GM19099 (cell line): ENCODE data around the gene COL11A2.

Experiments
- POLR2A ChIP-seq: IDR thresholded peaks from 3 replicates; pipeline ENCODE4 v1.6.1; 2011; ENCODE audit warnings: low read depth; ENCODE audit not compliant: insufficient read length; ENCODE audit errors: extremely low read depth

Gene COL11A2

DNA sequence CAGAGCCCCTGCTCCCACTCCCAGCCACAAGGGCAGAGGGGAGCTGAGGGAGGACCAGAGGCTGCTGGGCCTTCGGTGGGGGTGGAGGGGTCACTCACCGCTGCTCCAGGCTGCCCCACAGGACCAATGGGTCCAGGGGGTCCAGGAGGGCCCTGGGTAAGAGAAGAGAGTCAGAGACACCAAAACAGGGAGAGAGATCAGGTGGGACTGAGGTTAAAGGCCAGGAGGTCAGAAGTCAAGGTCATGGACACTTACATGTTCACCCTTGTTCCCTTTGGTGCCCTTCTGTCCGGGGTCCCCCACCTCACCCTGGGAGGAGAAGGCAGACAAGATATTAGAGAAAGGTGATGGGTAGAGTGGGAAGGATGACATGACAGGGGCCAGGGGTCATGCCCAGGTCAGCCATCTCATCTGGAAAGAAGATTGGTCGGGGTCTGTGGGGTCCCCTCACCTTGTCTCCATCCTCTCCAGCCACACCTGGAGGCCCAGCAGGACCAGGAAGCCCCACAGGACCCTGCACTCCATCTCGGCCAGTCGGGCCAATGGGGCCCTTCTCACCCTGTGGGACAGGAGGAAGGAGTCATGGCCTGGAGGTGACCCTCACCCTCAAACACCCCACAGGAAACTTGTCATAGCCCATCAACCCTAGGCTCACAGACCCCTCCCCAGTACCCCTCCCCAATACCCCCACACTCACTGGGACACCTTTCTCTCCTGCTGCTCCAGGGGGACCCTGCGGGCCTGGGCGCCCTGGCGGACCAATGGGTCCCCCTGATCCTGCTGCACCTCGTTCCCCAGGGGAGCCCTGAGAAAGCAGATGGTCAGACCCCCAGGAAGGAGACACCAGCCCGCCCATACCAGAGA, 21.0 kb downstream of the COL11A2 start:
- no peak for TF ChIP-seq POLR2A

GRCh38 chr6:33170176-33171015, 21.9 kb downstream of the COL11A2 start:
- TF ChIP-seq POLR2A: no peak

GRCh38 chr6:33169291-33170175, 22.7 kb downstream of the COL11A2 start:
- no peak for TF ChIP-seq POLR2A

DNA sequence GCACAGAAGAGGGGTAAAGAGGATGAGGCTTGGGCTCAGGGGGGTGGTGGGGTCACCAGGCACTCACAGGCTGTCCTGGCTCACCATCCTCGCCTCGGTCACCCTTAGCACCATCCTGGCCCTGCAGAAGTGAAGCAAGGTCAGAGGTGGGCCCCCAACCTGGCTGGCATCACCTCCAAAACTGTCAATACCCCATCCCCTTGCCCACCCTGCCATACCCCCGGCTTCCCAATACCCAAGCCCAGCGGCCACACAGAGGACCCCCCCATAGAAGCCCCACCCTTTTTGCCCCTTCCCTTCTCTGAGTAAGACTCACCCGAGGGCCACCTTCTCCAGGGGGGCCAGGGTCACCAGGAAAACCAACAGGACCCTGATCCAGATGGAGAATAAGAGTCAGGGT, 23.6 kb downstream of the COL11A2 start:
- no peak for TF ChIP-seq POLR2A

- no peak for TF ChIP-seq POLR2A
Measured at GRCh38 chr6:33168284-33168601, 24.0 kb downstream of the COL11A2 start.

DNA sequence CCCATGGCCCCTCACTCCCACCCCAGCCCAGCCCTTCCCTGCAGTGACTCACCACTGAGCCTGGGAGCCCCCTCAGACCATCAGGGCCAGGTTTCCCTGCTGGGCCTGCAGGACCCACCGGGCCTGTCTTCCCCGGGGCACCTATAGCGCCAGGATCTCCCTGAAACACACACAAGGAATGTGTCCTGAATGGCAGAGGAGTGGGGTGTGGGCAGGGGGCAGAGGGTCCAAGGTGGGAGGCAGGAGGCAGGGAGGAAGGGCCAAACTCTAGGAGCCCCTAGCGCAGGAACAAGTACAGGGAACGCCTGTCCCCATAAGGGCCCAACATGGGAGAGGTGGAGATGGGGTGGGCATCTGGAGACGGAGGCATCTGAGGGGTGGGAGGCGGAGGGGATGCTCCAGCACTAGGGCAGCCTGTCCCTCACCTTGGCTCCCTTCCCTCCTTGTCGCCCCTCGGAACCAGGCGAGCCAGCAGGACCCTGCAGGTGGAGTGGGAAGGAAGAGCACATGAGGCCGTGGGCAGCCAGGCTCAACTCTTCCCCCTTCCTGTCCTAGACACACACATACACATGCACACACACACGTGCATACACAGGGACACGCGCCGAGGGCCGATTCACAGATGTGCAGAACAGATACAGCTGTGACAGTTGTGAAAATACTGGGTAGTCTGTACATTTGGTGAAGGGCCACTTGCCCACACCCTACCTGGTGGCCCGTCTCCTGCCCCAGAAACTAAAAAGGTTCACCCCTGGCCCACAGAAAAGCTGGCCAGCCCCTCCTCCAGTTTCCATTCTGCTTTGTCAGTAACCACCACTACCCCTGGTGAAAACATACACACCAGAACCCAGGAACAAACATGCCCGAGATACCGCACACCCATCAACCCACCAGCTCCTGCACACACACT, 24.6 kb downstream of the COL11A2 start:
- no peak for TF ChIP-seq POLR2A

DNA sequence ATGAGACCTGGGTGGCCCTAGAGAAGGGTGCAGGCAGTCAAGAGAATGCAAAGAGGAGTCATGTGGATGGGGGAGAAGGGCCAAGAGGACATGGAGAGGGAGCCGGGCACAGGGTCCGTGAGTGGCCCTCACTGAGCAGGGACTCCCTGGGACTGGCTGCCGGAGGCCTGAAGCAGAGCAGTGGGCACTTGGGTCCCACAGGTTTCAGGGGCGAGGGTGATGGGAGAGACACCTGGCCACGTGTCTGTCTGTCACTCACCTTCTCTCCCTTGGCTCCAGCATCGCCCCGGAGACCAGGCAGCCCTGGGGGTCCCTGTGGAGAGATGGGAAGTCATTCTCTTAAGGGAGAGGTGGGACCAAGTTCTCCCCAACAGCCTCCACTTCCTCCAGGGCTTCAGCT, 25.5 kb downstream of the COL11A2 start:
- TF ChIP-seq POLR2A: no peak

GRCh38 chr6:33166363-33166762, 25.9 kb downstream of the COL11A2 start:
- TF ChIP-seq POLR2A: no peak

DNA sequence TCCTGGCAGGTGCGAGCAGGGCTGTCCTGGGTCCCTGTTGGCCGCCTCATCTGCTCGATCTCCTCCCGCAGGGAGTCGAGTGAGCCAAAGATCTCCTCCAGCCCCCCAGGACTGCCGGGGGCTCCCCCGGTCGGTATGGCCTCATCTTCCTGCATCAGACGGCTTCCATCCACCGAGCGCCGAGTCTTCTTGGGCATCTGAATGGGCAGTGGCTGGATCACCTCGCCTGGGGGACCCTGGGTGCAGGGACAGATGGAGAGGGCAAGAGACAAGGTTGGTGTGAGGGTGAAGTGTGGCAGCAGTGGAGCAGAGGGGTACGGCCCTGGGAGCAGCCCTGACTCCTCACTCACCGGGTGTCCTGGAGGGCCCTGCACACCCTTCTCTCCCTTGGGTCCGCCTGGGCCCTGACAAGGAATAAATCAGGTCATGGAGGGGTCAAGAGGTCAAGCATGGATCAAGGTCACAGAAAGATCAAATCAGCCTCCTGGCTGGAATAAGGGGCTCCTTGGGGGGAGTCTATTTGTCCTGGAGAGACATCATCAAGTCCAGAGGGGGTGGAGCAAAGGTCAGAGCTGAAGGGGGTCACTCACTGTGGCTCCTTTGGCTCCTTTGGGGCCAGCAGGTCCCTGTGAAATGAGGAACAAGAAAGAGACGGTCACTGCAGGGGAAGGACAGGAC, 26.5 kb downstream of the COL11A2 start:
- TF ChIP-seq POLR2A: no peak

DNA sequence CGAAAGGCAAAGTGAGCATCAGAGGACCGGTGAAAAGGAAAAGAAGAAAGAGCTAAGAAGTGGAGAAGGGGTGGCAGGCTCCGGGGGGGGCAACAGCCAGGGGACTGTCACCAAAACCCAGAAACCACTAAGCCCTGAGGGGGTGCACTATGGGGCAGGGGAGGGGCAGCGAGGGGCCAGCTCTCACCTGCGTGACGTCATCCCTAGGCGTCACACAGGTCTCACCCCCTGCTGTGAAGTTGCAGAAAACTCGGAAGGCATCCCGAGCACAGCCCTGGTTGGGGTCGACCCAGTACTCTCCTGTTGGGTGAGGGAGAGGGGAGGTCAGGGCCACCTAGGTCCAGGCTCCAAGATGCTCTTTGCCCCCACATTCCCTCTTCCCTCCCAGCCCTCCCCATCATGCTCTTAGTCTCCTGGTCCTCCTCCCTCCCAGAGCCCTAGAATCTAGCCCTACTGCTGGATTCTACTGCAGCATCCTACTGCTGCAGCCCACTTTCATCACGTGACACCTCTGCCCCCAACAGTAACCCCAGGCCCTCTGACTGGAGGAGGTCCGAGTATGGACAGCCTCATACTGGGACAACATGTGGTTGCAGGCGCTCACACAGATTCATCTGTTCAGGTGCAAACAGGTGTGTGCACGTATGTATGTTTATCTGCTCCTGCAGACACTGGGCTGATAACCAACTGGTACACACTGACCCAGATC, 27.4 kb downstream of the COL11A2 start:
- no peak for TF ChIP-seq POLR2A

- no peak for TF ChIP-seq POLR2A
Measured at GRCh38 chr6:33164176-33164575, 28.1 kb downstream of the COL11A2 start.

DNA sequence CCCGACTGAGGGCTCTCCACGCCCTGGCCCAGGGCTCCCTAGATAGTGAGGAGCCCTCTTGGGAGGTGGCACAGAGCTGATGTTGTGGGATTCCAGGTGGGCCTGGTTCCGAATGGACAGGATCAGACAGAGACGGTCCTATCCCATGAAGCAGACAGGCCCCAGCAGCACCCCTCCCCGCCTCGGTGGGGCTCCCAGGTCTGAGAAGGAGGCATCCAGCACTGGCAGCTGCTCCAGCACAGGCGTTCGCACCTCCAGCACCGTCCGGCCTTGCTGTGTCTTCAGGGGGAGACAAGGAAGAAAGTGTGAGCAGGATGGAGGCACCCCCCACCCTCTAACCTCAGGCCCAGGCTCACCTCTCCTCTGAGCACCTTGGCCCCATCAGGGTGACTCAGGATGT, 28.7 kb downstream of the COL11A2 start:
- TF ChIP-seq POLR2A: no peak
